DND-41 (cell line): ENCODE measurements around the gene PPP1R16B.

Experiments
- CTCF ChIP-seq: IDR thresholded peaks from 2 replicates; pipeline ENCODE4 v1.5.1; 2012; ENCODE audit warnings: borderline replicate concordance, low read length, moderate library complexity, mild to moderate bottlenecking; ENCODE audit not compliant: poor library complexity, severe bottlenecking; ENCODE audit errors: extremely low read depth
- EZH2 ChIP-seq: IDR thresholded peaks from 3 replicates; pipeline ENCODE4 v1.6.1; 2012; ENCODE audit warnings: borderline replicate concordance, low read depth, mild to moderate bottlenecking, moderate library complexity, low read length, inconsistent platforms; ENCODE audit not compliant: severe bottlenecking

- TF ChIP-seq CTCF (no peak), EZH2 (no peak)
These were observed 23.2 kb upstream of the PPP1R16B start for GRCh38 chr20:38782275-38782674.
